OCI-LY7 (cell line): ENCODE measurements around the gene KIFC3. TPM values are rescaled to one million over a fixed set of nuclear protein-coding genes. Genes with fewer than 3 reads are reported as not detected.

Source experiments
- BruUV-seq: library from RNA; stranded (reverse); fragments of 400-500 nt; replicated peaks from 2 replicates; lab custom pipeline; 2021; lab: Mats Ljungman, UMichigan
- CTCF ChIA-PET: fragments of 300-600 bp; sonication (Branson Sonifier 250); formaldehyde crosslinking; loops from one replicate; lab custom pipeline; 2022; ENCODE audit warnings: antibody characterized with exemption; ENCODE audit not compliant: unreplicated experiment; lab: Charles Lee
- POLR2A ChIA-PET: fragments of 300-600 bp; sonication (Branson Sonifier 250); formaldehyde crosslinking; loops from one replicate; lab custom pipeline; 2022; ENCODE audit warnings: antibody characterized with exemption; lab: Charles Lee
- DNase-seq: peaks from one replicate; pipeline ENCODE4 v3.0.0-alpha.2; 2015; ENCODE audit warnings: low spot score
- H2AFZ ChIP-seq: fragments of 200-600 bp; sonication (generic), shearing (Covaris generic); 2 replicates; pipeline ENCODE4 v1.6.1; 2014; ENCODE audit warnings: mild to moderate bottlenecking, antibody characterized with exemption, low read length, moderate library complexity
- H3K27ac ChIP-seq: fragments of 200-600 bp; sonication (generic); 2 replicates; pipeline ENCODE4 v1.5.1; 2014; ENCODE audit warnings: mixed run types, low read depth, mild to moderate bottlenecking, moderate library complexity, low read length, inconsistent platforms; ENCODE audit not compliant: poor library complexity, severe bottlenecking
- H3K36me3 ChIP-seq: fragments of 200-600 bp; sonication (generic); 2 replicates; pipeline ENCODE4 v1.6.1; 2014; ENCODE audit warnings: mild to moderate bottlenecking, antibody characterized with exemption, low read length, moderate library complexity, mixed read lengths; ENCODE audit not compliant: insufficient read depth
- H3K4me1 ChIP-seq: fragments of 200-600 bp; sonication (generic); 2 replicates; pipeline ENCODE4 v1.5.1; 2014; ENCODE audit warnings: mild to moderate bottlenecking, low read length; ENCODE audit not compliant: insufficient read depth, poor library complexity, severe bottlenecking
- H3K4me2 ChIP-seq: fragments of 200-600 bp; sonication (generic); 2 replicates; pipeline ENCODE4 v1.6.1; 2014; ENCODE audit warnings: mild to moderate bottlenecking, low read length
- H3K4me3 ChIP-seq: fragments of 200-600 bp; sonication (generic); 2 replicates; pipeline ENCODE4 v1.5.1; 2014; ENCODE audit warnings: mild to moderate bottlenecking, low read depth, low read length; ENCODE audit not compliant: poor library complexity, severe bottlenecking
- H3K79me2 ChIP-seq: fragments of 200-600 bp; sonication (generic); 2 replicates; pipeline ENCODE4 v1.6.1; 2016; ENCODE audit warnings: low read depth, mild to moderate bottlenecking, low read length, moderate library complexity, mixed read lengths; ENCODE audit not compliant: insufficient read depth
- H3K9me2 ChIP-seq: fragments of 200-600 bp; sonication (generic); 2 replicates; pipeline ENCODE4 v1.6.1; 2016; ENCODE audit warnings: mild to moderate bottlenecking, low read length, mixed read lengths; ENCODE audit not compliant: insufficient read depth
- H3K9me3 ChIP-seq: fragments of 200-600 bp; sonication (generic); 2 replicates; pipeline ENCODE4 v1.6.1; 2014; ENCODE audit warnings: mild to moderate bottlenecking, mixed run types, low read length, mixed read lengths
- H4K20me1 ChIP-seq: fragments of 200-600 bp; sonication (generic); 2 replicates; pipeline ENCODE4 v1.6.1; 2014; ENCODE audit warnings: mild to moderate bottlenecking, antibody characterized with exemption, low read length, moderate library complexity, mixed read lengths; ENCODE audit not compliant: insufficient read depth
- EZH2phosphoT487 ChIP-seq: fragments of 200-600 bp; sonication (generic); IDR thresholded peaks from 2 replicates; pipeline ENCODE4 v1.6.1; 2018; ENCODE audit warnings: low read depth, borderline replicate concordance, mild to moderate bottlenecking, mixed run types, antibody characterized with exemption, low read length, moderate library complexity, mixed read lengths
- intact Hi-C: fragments of 100-400 bp; cut with micrococcal nuclease; formaldehyde crosslinking; loops from one replicate; pipeline ENCODE4 v1.10.0; 2022; ENCODE audit not compliant: unreplicated experiment
- total RNA-seq, 2 experiments: library from RNA; depleted of rRNA in 1 of 2; stranded (reverse); fragments of >200 nt in 1 of 2; shearing (Covaris generic) in 1 of 2; gene quantifications; 2 replicates each; pipeline ENCODE4 v1.2.3, GENCODE V29; 2014 to 2022
- TF ChIP-seq, protein P1 (sequence below): fragments of 200-600 bp; sonication (generic); conservative IDR thresholded peaks from 2 replicates; pipeline ENCODE4 v1.5.1; 2014; ENCODE audit warnings: mild to moderate bottlenecking, antibody characterized with exemption, low read length, moderate library complexity, mixed read lengths

The KIFC3 gene
- total RNA-seq, 2 experiments from 2014 or later: 0.61 TPM; not detected in 1

DNA sequence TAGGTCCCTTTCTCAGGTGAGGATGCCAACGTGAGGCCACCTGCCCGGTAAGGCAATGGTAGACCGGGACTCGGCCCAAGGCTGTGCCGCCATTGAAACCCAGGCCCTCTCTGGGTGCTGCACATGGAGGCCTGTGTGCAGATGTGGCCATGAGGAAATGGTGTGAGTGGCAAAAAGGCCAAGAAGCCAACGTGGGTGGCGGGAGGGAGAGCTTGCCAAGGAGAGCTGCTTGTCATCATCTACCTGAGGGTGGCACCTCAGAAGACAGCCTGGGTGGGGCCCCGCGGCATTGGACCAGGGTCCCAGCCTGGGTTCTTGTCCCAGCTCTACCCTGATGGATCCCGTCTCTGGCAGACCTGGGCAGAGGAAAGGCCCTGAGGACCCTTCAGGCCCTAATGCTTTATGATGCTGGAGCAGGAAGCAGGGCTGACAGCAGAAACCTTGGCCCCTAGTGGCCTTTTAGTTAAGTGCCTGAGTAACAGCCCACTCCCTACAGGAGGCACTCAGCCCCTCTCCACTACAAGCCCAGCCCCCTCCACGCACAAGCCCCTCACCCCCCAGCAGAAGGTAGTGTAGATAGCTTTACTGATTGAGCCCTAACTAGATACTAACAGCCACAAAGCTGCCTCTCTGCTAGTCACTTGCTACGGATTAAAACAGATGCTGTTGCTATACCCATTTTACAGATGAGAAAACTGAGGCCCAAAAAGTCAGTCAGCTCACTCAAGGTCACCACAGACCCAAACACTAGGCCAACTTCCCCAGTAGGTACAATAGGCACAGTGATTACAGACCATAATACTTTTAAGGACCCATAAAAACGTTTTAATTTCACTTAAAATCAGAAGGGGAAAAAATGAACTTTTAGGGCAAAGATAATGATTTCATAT is 26.2 kb upstream of the KIFC3 start:
- TF ChIP-seq, protein P1, sequence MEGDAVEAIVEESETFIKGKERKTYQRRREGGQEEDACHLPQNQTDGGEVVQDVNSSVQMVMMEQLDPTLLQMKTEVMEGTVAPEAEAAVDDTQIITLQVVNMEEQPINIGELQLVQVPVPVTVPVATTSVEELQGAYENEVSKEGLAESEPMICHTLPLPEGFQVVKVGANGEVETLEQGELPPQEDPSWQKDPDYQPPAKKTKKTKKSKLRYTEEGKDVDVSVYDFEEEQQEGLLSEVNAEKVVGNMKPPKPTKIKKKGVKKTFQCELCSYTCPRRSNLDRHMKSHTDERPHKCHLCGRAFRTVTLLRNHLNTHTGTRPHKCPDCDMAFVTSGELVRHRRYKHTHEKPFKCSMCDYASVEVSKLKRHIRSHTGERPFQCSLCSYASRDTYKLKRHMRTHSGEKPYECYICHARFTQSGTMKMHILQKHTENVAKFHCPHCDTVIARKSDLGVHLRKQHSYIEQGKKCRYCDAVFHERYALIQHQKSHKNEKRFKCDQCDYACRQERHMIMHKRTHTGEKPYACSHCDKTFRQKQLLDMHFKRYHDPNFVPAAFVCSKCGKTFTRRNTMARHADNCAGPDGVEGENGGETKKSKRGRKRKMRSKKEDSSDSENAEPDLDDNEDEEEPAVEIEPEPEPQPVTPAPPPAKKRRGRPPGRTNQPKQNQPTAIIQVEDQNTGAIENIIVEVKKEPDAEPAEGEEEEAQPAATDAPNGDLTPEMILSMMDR: peak; percentile 34; the same call in 1 of the 2 replicates
- no peak for TF ChIP-seq EZH2phosphoT487
- Histone ChIP-seq H3K9me3 (no peaks in the 10 kb centered on the region), H3K4me1 (no peaks in the 10 kb centered on the region), H3K4me2 (no peak overlapping the region), H4K20me1 (no peaks in the 10 kb centered on the region), H2AFZ (no peak overlapping the region), H3K36me3 (no peaks in the 10 kb centered on the region), H3K79me2 (no peaks in the 10 kb centered on the region), H3K4me3 (no peak overlapping the region), H3K9me2 (no peaks in the 10 kb centered on the region), H3K27ac (no peak overlapping the region)
- POLR2A ChIA-PET: no interaction called here
- intact Hi-C loops: no loop called here
- CTCF ChIA-PET: interaction anchor here (0.6 kb wide), 1 partner anchor 16 kb away, joined by 12 read pairs; no protein-coding TSS in a partner anchor
- DNase-seq: no peak
- no TSS peak for BruUV-seq

DNA sequence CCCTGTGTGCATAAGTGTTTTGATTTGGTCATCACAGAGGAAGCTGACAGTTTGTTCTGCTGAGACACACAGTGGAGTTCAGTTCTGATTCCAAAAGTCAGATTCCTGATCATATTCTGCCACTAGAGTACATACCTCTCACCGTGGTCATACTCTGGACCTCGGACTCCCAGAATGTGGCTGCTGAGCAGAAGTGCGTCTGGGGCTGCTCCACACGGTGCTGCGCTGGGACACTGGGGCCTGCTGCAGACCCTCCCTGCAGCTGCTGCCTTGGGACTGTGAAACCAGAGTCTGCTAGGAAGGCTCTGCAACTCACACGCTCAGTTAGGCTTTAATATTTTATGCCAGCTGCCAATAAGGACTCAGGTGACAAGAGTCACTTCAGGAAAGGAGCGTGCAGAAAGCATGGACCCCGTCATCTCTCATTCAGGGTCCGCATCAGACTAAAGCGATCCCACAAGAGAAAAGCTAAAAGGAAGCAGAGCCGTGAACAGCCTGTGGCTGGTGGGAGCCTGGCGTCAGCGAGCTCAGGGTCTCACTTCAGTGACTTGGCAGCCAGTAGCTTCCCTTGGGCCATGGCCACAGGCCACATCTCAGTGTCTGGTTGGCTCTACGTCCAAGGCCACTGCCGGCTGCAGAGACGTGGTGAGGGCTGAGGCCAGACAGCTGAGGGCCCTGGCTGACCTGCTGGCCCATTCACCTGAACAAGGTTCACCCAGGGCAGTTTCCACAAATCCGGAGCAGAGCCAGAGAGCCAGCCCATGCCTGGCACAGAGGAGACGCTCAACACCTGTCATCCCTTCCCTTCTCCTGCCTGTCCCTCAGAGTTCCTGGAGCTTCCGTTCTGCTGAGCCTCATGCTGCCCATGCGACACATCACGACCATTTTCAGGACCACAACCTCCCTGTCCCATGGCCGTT is 24.7 kb upstream of the KIFC3 start:
- CTCF ChIA-PET: no interaction called here

More for the DNA sequence above, 24.7 kb upstream of the KIFC3 start:
- Histone ChIP-seq H3K9me3 (no peaks in the 10 kb centered on the region), H3K4me2 (no peak overlapping the region), H3K36me3 (no peaks in the 10 kb centered on the region), H3K4me1 (no peaks in the 10 kb centered on the region), H2AFZ (no peak overlapping the region), H3K4me3 (no peak overlapping the region), H3K79me2 (no peaks in the 10 kb centered on the region), H3K9me2 (no peaks in the 10 kb centered on the region), H3K27ac (no peak overlapping the region), H4K20me1 (no peaks in the 10 kb centered on the region)
- intact Hi-C loops: no loop called here
- POLR2A ChIA-PET: no interaction called here
- BruUV-seq: no TSS peak
- no peak for TF ChIP-seq EZH2phosphoT487
- TF ChIP-seq, protein P1: no peak
- DNase-seq: no peak
